NOMO-1 treated with DMSO at 0.1 percent for 48 hours (cell line): ENCODE measurements around the gene ZNF467.

Experiments used
- DNase-seq: peaks from one replicate; lab custom pipeline; 2025; ENCODE audit not compliant: unreplicated experiment; lab: John Stamatoyannopoulos, UW

The ZNF467 gene

GRCh38 chr7:149772241-149772955 is 990 bp downstream of the ZNF467 start:
- no peak for DNase-seq

GRCh38 chr7:149771720-149772240 is 1.6 kb downstream of the ZNF467 start:
- DNase-seq: peak; percentile 68

GRCh38 chr7:149770728-149771636 is 2.4 kb downstream of the ZNF467 start:
- no peak for DNase-seq

- no peak for DNase-seq
These were observed 3.5 kb downstream of the ZNF467 start for GRCh38 chr7:149769915-149770314.

- no peak for DNase-seq
These were observed 4.5 kb downstream of the ZNF467 start for GRCh38 chr7:149768931-149769330.

- DNase-seq: no peak
These were observed 6.3 kb downstream of the ZNF467 start for GRCh38 chr7:149767068-149767467.

GRCh38 chr7:149766135-149766675 is 7.2 kb downstream of the ZNF467 start:
- DNase-seq: no peak

- no peak for DNase-seq
These were observed 7.8 kb downstream of the ZNF467 start for GRCh38 chr7:149765399-149766121.

- no peak for DNase-seq
These were observed 8.6 kb downstream of the ZNF467 start for GRCh38 chr7:149764481-149765398.

GRCh38 chr7:149763563-149764240 is 9.7 kb downstream of the ZNF467 start:
- DNase-seq: no peak

GRCh38 chr7:149762610-149763009 is 10.8 kb downstream of the ZNF467 start:
- DNase-seq: no peak

- no peak for DNase-seq
These were observed 11.3 kb downstream of the ZNF467 start for GRCh38 chr7:149762089-149762488.

- no peak for DNase-seq
These were observed 12.1 kb downstream of the ZNF467 start for GRCh38 chr7:149761307-149761706.

- DNase-seq: no peak
These were observed 12.8 kb downstream of the ZNF467 start for GRCh38 chr7:149760538-149760937.

GRCh38 chr7:149759093-149759860 is 14.1 kb downstream of the ZNF467 start:
- DNase-seq: no peak

GRCh38 chr7:149753375-149754233 is 19.8 kb downstream of the ZNF467 start:
- DNase-seq: no peak

- no peak for DNase-seq
These were observed 20.7 kb downstream of the ZNF467 start for GRCh38 chr7:149752646-149753045.
